ENCODE data around the gene KLHL29.

DNA sequence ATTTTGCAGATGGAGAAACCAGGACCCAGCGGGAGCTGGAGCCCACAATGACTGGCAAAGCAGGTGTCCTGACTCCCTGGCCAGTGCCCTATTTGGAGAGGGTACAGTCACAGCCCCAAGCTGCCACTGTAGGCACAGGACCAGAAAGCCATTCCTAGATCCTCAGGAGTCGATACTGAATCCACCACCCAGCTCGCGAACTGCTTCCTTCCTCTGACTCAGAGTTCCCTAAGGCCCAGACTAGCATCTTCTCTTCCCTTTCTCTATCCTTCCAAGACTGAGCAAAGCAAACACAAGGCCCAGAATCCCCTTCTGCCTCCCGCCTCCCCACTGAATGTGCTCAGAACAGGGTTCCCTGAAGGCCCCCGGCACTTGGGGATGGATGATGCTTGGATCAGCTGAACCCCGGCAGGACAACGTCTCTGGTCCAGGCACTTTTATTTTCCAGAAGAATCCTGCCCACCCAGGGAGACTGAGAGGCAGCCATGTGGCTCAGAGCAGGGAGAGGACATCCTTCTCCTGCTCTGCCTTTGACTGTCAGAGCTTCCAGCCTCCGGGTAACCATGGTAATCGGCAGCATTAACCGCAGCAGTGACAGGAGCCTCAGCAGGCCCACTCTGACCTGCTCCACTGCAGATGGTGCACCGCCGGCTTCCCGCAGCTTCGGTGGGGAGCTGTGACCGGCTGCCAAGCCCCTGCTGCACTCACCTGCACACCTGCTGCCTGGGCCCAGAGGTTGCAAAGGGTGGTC, 34.8 kb upstream of the KLHL29 start:
- no peak for TF ChIP-seq POLR2AphosphoS5 (IDR thresholded peaks at IDR 0.05; ENCODE audit: low read depth, low read length)
- no peak for TF ChIP-seq TAF1 (IDR thresholded peaks at IDR 0.05; ENCODE audit: borderline replicate concordance, low read depth, low read length)
- no peak for TF ChIP-seq POLR2A (IDR thresholded peaks at IDR 0.05; ENCODE audit: low read depth, low read length)
